GM18498 (cell line): ENCODE results near the gene TUSC1.
"Not testable (repeated sequence)": the region's sequence is repeated elsewhere in the genome, so short reads cannot be mapped to it uniquely, and the experiment has no call there.

Experiments used
- ATAC-seq: cut with Tn5 transposase; IDR thresholded peaks from one replicate; pipeline ENCODE4 v1.9.1; 2021; ENCODE audit warnings: mild to moderate bottlenecking, moderate library complexity; ENCODE audit not compliant: unreplicated experiment

Gene TUSC1

DNA sequence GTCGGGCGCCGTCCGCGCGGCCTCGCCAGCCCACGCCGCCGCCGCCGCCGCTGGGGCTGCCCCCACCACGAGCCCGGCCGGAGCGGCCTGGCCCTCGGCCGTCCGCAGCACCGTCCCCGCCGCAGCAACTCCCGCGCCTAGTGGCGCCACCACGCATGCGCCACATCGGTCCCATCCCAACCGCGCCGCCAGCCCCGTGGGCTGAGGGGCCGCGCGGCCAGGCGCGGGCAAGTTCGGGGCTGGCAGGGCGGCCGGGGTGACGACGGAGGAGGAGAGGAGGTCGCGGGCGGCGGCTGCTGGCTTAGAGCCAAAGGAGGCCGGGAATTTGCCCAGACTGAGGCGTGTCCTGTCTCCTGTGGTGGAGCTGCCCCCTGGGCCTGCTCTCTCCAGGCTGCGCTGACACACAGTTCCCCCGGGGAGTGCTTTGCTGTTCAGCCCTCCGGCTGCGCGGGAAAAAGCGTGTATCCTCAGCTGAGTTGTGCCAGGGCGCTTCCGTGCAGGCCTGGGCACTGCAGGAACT, at the start of gene TUSC1:
Gene TUSC1 (minus strand): TSS at position 298 of the 520 bp plus-strand sequence. CDS start 132 bp downstream, at position 166.
- peak; percentile 68 for ATAC-seq

DNA sequence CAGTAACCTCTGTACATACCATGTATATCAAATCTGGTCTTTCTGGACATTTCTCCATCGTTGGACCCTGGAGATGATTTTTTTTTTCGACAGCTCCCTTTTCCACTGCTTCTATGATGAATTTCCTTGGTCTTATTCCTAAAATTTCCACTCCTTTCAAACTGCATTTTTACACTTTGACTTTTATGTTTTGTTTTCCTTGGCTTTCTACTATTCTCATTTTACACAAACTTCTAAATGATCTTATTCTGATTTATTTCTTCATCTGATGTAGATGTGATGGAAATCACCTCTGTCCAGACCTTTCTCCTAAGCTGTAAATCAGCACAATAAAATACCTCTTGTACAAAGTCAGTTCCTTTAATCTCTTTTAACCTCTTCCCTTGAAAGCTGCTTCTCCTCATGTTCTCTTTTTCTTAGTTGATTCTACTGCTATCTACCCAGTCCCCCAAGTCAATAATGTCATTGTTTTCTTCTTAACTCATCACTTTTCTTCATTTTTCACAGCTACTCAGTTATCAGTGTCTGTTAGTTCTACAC, 48.7 kb upstream of the TUSC1 start:
- no peak for ATAC-seq

DNA sequence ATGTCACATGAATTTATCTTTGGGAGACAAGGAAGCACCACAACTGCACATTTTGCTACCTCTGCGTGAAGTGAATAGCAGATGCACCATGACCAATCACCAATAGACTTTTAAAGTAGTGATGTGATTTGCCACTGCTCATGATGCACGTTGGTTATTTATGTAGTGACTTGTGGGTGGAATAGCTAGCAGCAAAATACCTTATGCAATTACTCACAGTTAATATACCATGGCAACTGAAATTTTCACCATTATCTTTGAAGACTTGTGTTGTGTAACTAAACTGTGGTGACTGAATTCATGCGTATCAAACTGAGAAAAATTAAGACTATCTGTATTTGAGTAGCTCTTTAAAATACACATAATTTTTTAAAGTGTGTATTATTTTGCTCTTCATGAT, 46.2 kb upstream of the TUSC1 start:
- ATAC-seq, result no peak

DNA sequence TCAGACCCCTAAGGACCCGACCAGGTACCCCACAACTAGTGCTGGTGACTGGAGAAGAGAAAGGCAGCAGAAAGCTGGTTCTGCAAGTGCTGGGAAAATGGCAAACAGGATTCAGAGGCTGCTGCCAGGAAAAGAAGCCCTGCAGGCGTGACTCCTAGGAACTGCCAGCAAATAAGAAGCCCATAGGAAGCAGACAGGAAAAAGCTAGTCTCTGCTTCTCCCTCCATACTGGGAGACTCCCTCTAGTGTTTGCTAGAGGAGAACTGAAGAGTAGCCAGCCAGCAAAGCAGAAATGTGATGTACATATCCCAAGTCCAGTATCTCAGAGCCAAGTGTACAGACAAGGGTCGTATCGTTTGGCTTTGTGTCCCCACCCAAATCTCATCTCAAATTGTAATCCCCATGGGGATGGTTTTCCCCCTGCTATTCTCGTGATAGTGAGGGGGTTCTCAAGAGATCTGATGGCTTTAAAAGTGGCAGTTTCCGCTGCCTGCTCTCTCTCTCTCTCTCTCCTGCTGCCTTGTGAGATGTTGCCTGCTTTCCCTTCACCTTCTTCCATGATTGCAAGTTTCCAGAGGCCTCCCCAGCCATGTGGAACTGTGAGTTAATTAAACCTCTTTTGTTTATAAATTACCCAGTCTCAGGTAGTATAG, 38.1 kb upstream of the TUSC1 start:
- no peak for ATAC-seq

DNA sequence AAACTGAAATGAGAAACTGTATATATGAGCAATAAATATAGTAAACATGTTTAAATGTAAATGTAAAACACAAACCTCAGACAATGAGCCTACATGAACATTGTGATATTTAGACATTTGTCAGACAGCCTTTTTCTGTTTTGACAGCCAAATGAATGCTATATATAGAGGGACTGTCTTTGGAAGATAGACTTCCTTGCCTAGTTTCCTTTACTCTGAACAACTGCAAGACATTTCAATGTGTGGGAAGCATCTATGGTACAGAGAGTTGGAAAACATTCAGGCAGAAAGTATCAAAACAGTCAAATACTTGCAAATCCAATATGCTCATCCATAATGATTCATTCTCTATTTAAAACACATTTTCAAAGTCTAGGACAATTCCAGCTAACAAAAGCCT, 31.7 kb upstream of the TUSC1 start:
- no peak for ATAC-seq

DNA sequence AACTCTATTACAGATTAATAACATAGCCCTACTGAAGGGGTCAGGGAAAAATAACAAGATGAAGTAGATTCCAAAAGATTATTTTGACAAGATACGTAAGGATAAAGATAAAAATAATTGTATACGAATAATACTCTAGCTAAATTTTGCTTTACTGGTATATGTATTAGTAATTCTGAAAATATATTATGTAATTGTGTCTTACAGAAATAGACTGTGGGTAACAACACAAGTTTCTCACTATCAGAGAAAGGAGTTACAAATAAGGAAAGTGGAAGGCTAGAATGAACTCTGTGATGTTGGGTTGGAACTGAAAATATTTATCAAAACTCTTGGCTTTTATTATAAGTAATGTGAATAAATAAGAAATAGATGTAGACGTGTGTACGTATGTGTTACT, 26.6 kb upstream of the TUSC1 start:
- no peak for ATAC-seq

DNA sequence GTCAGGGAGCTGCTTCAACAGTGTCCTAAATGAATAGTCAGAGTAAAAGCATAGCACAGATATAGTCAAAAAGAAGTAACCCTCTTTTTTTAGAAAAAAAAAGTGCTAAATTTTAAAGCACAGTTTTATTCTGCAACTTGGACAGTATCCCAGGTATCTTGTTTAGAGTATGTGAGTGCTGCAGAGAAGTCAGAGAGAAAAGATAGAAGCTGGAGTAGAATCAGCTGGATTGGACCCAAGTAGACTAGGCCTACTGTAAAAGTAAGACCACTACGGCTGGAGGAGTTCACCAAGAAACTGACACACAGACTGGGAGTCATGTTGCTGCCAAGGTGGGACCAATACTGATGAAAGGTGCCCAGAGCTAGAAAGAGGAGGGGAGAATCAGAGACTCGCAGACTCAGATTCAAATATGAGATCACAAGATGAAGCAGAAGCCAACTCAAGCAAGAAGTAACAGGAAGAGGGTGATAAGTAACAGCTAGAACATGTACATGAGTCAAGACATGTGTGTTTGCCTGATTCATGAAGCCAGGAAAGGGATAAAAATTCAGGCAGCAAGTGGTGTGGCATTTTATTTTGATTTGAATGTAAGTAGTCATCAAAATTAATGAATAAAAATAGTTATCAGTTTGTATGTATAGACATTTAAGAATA, 25.6 kb upstream of the TUSC1 start:
- no peak for ATAC-seq

DNA sequence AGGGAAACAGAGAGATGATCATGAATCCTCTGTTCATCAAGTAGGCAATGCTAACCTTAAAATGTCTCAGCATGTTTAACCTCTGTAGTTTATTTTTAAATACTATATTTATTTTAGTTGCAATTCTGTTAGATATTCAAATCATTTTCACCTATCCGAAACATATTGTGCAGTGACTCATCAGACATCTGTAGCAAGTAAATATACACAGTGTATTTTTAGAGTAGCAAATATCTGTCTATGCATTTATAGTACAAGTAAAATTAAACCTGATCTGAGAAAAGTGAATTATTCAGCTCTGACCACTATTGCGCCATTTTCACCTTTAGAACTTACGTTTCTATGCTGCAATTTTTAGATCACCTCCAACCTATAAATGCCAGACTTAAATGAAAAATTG, 24.3 kb upstream of the TUSC1 start:
- no peak for ATAC-seq

DNA sequence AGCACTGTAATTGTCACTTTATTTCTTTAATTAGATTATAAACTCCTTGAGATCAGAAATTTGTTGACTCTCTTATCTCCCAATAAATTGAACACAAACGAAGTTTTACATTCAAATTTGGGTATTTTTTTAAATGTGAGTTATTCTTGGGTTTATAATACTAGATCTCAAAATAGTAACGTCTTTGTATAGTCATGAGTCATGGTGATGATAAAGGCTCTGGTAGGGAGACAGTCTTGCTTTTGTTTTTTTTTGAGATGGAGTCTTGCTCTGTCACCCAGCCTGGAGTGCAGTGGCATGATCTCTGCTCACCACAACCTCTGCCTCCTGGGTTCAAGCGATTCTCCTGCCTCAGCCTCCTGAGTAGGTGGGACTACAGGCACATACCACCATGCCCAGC, 22.7 kb upstream of the TUSC1 start:
- not testable (repeated sequence) for ATAC-seq

DNA sequence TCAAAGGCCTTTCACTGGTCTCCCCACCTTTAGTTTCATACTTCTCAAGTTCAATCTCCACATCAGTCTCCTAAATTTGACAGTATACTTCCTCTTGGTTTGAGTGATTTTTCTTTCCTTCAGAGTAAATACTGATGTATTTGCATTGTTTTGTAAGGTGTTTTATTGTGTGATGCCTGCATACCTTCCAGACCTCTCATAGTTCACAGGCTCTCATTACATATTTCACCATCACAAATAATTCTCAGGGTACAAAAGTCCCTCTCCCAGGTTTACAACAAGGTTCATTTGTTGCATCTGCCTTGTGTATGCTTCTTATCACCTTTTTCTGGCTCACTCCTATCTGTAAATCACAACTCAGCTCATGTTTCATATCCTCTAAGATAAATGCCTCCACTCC, 22.2 kb upstream of the TUSC1 start:
- ATAC-seq, result no peak

DNA sequence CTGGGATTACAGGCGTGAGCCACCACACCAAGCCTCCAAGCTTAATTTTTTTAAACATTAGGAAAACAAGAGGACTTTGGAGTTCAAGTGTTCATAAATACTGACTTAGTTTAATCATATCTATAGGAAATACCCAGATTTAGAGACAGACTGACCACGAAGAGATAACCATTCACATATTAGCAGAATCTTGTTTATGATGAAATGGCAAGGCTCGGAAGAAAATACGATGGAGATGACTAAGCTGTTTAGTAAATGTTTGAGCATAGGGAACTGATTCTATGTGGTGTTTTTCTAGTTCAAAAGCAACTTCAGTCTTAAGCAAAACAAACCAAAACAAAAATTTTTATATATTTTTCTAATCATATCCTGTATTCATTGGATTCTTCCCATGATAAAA, 13.5 kb upstream of the TUSC1 start:
- ATAC-seq, result no peak

DNA sequence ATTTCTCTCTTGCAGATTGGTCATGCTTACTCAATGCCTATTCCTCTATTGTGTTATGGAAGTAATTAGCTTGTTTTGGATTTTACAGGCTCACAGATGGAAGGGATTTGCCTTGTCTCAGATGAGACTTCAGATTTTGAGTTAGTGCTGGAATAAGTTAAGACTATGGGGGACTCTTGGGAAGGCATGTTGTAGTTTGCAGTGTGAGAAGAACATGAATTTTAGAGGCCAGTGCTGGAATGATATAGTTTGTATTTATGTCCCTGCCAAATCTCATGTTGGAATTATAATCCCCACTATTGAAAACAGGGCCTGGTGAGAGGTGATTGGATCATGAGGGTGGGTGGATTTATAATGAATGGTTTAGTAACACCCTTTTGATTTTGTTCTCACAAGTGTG, 6.1 kb upstream of the TUSC1 start:
- ATAC-seq, result no peak

DNA sequence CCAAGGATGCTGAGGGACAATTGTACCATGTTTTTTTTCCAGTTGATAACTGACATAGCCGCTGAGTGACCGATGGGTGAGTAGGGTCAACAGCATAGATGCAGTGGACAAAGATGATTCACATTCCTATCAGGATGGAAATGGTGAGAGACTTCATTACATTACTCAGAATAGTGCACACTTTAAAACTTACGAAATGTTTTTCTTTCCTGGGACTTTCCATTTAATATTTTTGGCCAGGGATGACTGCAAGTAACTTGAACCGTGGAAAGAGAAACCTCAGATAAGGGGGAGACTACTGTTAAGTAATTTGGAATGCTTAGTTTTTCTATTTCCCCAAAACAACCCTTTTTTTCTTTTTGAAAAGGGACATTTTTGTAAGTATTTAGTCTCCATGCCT, 3.0 kb upstream of the TUSC1 start:
- ATAC-seq, result no peak

DNA sequence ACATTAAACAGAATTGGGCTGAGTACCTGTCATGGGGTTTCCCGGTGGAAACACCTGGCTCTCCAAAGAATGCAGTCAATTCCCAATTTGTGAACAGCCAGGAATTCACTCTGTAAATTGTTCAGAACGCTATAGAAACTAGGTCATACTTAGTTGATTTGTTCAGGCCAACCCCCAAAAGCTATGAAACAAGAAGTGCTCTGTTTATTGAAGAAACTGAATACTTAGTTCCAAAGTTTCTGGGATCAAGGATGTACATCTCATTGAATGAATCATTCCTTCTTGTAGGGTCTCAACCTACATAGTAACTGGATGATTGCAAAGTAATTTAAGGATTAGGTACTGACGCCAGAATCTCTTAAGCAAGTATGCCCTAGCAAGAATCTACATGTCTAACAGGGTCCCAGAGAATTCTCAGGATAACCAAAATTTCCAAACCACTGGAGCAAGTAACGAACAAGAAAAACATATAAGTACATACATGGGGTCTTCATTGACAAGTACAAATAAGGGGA, 659 bp upstream of the TUSC1 start:
- ATAC-seq, result no peak

DNA sequence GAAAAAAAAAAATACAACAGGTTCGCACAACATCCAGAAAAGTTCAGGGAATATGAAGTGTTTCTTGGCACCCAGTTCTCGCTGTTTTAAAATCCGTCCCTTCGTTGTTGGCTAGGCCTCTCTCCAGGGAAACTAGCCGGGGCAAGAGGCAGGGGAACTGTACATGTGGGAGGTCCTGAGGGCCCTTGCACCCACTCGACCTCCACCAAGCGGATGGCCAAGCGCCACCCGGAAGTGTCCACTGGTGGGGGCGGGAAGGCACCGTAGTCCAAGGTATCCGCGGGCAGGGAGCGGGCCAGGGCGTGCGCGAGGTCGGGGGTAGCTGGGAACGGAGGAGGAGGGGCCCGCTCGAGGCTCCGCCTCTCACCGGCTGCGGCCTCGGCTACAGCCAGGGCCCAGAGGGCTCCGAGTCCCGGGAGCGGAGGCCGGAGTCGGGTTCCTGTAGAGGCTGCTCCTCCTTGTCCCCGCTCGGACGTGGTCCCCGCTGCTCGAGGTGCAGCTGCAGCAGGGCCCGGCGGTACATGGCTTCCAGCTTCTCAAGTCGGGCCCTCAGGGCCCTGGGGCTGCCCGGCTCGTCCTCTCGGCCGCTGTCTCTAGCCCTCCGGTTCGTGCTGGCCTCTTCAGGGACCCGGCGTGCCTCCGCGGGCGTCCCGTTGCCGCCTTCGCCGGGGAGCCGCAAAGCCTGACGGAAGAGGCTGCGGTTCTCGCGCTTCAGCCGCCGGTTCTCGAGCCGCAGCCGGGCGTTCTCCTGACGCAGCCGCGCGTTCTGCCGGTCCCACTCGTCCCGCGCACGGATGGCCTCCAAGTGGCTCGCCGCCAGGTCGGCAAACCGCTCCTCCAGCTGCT, 720 bp downstream of the TUSC1 start:
- ATAC-seq, result peak; percentile 56

DNA sequence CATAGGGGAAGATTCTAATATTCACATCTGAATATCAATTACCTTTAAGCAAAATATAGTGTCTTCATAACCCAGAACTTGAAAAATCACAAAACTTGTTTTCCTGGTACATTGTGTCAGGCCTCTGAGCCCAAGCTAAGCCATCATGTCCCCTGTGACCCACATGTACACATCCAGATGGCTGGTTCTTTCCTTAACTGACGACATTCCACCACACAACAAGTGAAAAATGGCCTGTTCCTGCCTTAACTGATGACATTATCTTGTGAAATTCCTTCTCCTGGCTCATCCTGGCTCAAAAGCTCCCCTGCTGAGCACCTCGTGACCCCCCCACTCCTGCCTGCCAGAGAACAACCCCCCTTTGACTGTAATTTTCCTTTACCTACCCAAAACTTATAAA, 2.4 kb downstream of the TUSC1 start:
- not testable (repeated sequence) for ATAC-seq

DNA sequence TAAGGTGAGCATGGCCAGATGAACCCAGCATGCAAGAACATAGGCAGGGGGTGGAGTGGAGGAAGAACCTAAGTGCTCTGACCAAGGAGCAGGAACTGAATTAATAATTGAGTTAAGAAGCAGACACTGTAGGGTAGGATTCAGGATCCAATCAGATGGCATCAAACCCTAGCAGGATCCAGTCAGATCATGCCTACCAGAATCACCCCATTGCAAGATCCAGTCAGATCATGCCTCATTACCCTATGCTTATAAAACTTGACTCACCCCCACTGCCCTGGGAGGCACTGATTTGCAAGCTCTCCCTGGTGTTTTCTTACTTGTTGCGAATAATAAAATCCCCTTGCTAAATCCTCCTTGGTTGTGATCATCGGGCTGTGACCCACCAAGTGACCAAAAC, 19.7 kb downstream of the TUSC1 start:
- no peak for ATAC-seq

DNA sequence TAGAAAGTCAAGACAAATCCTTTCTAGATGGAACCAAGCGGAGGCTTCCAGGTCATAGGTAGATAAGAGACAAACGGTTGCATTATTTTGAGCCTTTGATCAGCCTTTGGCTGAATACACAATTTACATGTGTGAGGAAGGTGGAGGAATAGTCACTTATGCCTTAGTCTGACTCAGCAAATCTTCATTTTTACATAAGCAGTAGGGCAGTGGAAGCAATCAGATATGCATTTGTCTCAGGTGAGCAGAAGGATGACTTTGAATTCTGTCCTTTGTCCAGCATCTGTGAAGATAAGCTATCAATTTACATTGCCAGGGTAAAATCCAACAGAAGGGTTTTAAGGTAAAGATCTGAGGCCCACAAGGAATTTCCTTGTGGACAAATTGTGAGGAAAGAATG, 23.8 kb downstream of the TUSC1 start:
- no peak for ATAC-seq

DNA sequence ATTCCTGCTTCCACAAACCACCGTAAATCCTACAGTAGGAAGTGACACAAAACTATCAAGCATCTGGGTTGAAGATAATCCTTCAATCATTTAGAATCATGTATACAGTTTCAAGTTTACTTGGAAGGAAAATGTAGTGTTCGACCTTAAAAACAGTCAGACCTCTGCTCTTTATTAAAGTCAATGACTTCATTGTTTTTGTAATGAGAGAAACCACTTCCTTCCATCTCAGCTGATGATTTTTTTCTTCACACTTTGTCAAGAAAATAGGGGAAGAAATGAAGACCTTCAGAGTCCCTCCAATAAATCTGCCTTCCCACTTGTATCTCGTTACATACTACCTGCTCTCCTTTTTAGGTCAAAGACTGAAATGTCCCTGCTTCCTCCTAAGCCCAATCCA, 30.1 kb downstream of the TUSC1 start:
- no peak for ATAC-seq

DNA sequence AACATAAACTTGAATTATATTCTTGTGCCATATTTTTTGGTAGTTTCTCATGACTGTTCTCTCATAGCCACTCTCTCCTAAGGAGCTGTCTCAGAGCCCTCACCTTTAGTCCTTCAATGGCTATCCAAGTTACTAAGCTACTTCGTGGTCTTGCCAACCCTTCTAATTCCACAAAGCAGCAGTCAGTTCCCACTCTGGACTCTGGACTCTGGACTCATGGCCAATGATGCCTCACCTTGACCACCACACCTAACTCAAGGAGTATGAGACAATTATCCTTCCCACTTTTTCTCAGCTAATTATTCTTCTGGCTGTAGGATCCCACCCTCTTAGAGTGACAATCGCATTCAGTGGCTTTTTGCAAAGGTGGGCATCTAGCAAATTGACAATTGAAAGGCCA, 42.2 kb downstream of the TUSC1 start:
- no peak for ATAC-seq

DNA sequence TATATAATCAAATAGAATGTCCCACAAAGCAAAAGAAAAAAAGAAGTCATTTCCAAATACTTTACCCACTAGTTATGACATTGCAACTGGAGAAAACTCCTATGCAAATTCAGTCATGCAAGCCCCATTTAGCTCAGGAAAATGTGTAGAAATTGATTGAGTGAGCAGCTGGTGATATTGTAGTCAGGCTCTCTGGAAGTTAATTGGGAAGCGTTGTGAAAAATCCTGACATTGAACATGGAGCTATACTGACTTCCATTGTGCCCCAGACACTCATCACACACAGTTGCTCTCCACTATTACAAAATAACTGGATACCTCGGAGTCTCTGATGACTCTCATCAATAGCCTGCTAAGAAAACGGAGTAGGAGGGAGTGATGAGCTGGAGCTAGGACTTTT, 49.0 kb downstream of the TUSC1 start:
- no peak for ATAC-seq
